H9 (cell line): Measurements from ENCODE around the gene NEDD4. TPM values are rescaled to one million over a fixed set of nuclear protein-coding genes. Genes with fewer than 3 reads are reported as not detected.

ENCODE experiments used
- DNase-seq: peaks from one replicate; pipeline ENCODE4 v3.0.0-alpha.2; 2017
- H2AFZ ChIP-seq: one replicate; pipeline ENCODE4 v1.6.1; 2013; ENCODE audit warnings: mild to moderate bottlenecking, low read length, control low read depth, moderate library complexity
- H2AK5ac ChIP-seq: 2 replicates; pipeline ENCODE4 v1.6.1; 2013; ENCODE audit warnings: low read length, control low read depth, mixed read lengths; ENCODE audit not compliant: insufficient read length
- H2BK120ac ChIP-seq: one replicate; pipeline ENCODE4 v1.6.1; 2013; ENCODE audit warnings: low read depth, mild to moderate bottlenecking, low read length, control low read depth, inconsistent platforms; ENCODE audit not compliant: poor library complexity, severe bottlenecking
- H2BK12ac ChIP-seq: 2 replicates; pipeline ENCODE4 v1.6.1; 2013; ENCODE audit warnings: low read length, control low read depth, mixed read lengths, low read depth; ENCODE audit not compliant: insufficient read length
- H2BK15ac ChIP-seq: 2 replicates; pipeline ENCODE4 v1.6.1; 2013; ENCODE audit warnings: low read depth, low read length, control low read depth
- H2BK20ac ChIP-seq: one replicate; pipeline ENCODE4 v1.6.1; 2013; ENCODE audit warnings: low read depth, mild to moderate bottlenecking, low read length, control low read depth, inconsistent platforms; ENCODE audit not compliant: poor library complexity, severe bottlenecking
- H2BK5ac ChIP-seq: 2 replicates; pipeline ENCODE4 v1.6.1; 2013; ENCODE audit warnings: low read length, control low read depth, mixed read lengths; ENCODE audit not compliant: insufficient read length
- H3K14ac ChIP-seq: 2 replicates; pipeline ENCODE4 v1.6.1; 2013; ENCODE audit warnings: low read length, control low read depth; ENCODE audit not compliant: insufficient read depth
- H3K18ac ChIP-seq: 2 replicates; pipeline ENCODE4 v1.6.1; 2013; ENCODE audit warnings: low read depth, mild to moderate bottlenecking, mixed read lengths, low read length, control low read depth; ENCODE audit not compliant: insufficient read length
- H3K23ac ChIP-seq: 2 replicates; pipeline ENCODE4 v1.6.1; 2013; ENCODE audit warnings: low read length, control low read depth, mixed read lengths, low read depth; ENCODE audit not compliant: insufficient read length
- H3K23me2 ChIP-seq: 2 replicates; pipeline ENCODE4 v1.6.1; 2013; ENCODE audit warnings: low read depth, mild to moderate bottlenecking, mixed read lengths, low read length, control low read depth; ENCODE audit not compliant: insufficient read length, poor library complexity, severe bottlenecking
- H3K27ac ChIP-seq: 2 replicates; pipeline ENCODE4 v1.5.1; 2013; ENCODE audit warnings: low read length, control low read depth, mixed read lengths, low read depth; ENCODE audit not compliant: insufficient read length
- H3K27me3 ChIP-seq: 2 replicates; pipeline ENCODE4 v1.6.1; 2013; ENCODE audit warnings: low read length, control low read depth, inconsistent platforms; ENCODE audit not compliant: insufficient read depth
- H3K4ac ChIP-seq: 2 replicates; pipeline ENCODE4 v1.6.1; 2013; ENCODE audit warnings: low read depth, mild to moderate bottlenecking, control low read depth, inconsistent platforms, low read length, moderate library complexity
- H3K4me1 ChIP-seq: 2 replicates; pipeline ENCODE4 v1.6.1; 2013; ENCODE audit warnings: low read length, control low read depth, inconsistent platforms; ENCODE audit not compliant: insufficient read depth
- H3K4me2 ChIP-seq: 2 replicates; pipeline ENCODE4 v1.6.1; 2013; ENCODE audit warnings: low read length, control low read depth, mixed read lengths; ENCODE audit not compliant: insufficient read length, insufficient read depth
- H3K56ac ChIP-seq: 2 replicates; pipeline ENCODE4 v1.6.1; 2013; ENCODE audit warnings: low read depth, mild to moderate bottlenecking, mixed read lengths, low read length, control low read depth; ENCODE audit not compliant: insufficient read length
- H3K79me1 ChIP-seq: 2 replicates; pipeline ENCODE4 v1.6.1; 2013; ENCODE audit warnings: low read depth, mild to moderate bottlenecking, moderate library complexity, low read length, control low read depth, inconsistent platforms; ENCODE audit not compliant: insufficient read depth, poor library complexity, severe bottlenecking
- H3K79me2 ChIP-seq: 2 replicates; pipeline ENCODE4 v1.6.1; 2013; ENCODE audit warnings: low read length, control low read depth, inconsistent platforms; ENCODE audit not compliant: insufficient read depth
- H3K9ac ChIP-seq: 2 replicates; pipeline ENCODE4 v1.6.1; 2013; ENCODE audit warnings: low read length, control low read depth, mixed read lengths; ENCODE audit not compliant: insufficient read length; ENCODE audit errors: extremely low read depth
- H3K9me3 ChIP-seq: one replicate; pipeline ENCODE4 v1.6.1; 2013; ENCODE audit warnings: low read depth, low read length, inconsistent platforms; ENCODE audit not compliant: control insufficient read depth
- H3T11ph ChIP-seq: one replicate; pipeline ENCODE4 v1.6.1; 2013; ENCODE audit warnings: mild to moderate bottlenecking, low read length, control low read depth, inconsistent platforms
- H4K20me1 ChIP-seq: one replicate; pipeline ENCODE4 v1.6.1; 2013; ENCODE audit not compliant: control insufficient read depth, insufficient read length, insufficient read depth
- H4K5ac ChIP-seq: 2 replicates; pipeline ENCODE4 v1.6.1; 2013; ENCODE audit warnings: low read depth, mild to moderate bottlenecking, mixed read lengths, low read length, control low read depth; ENCODE audit not compliant: insufficient read length
- H4K8ac ChIP-seq: replicated peaks from 2 replicates; pipeline ENCODE4 v1.6.1; 2013; ENCODE audit warnings: low read length, control low read depth, mixed read lengths, low read depth; ENCODE audit not compliant: insufficient read length
- H4K91ac ChIP-seq: 2 replicates; pipeline ENCODE4 v1.6.1; 2013; ENCODE audit warnings: low read depth, mild to moderate bottlenecking, moderate library complexity, mixed read lengths, low read length, control low read depth; ENCODE audit not compliant: insufficient read length
- H3K27ac Mint-ChIP-seq, 3 experiments: 2 replicates in 2 of 3; 3 replicates in 1 of 3; pipeline ENCODE4 v1.8.0; 2020 to 2021; ENCODE audit warnings: mixed read lengths in 3 of 3, mild to moderate bottlenecking in 1 of 3, moderate library complexity in 1 of 3
- H3K27me3 Mint-ChIP-seq: 2 replicates; pipeline ENCODE4 v1.8.0; 2021; ENCODE audit warnings: low read depth, mild to moderate bottlenecking, moderate library complexity, mixed read lengths
- H3K36me3 Mint-ChIP-seq, 3 experiments: 2 replicates in 2 of 3; 3 replicates in 1 of 3; pipeline ENCODE4 v1.8.0; 2020 to 2021; ENCODE audit warnings: low read depth in 3 of 3, mixed read lengths in 3 of 3; ENCODE audit not compliant: insufficient read depth in 1 of 3
- H3K4me1 Mint-ChIP-seq, 2 experiments: 2 replicates each; pipeline ENCODE4 v1.8.0; 2020; ENCODE audit warnings: mixed read lengths in 2 of 2
- H3K4me3 Mint-ChIP-seq, 2 experiments: 2 replicates in 1 of 2; 3 replicates in 1 of 2; pipeline ENCODE4 v1.8.0; 2020 to 2021; ENCODE audit warnings: mild to moderate bottlenecking in 2 of 2, mixed read lengths in 2 of 2, moderate library complexity in 1 of 2
- H3K9me3 Mint-ChIP-seq, 2 experiments: 2 replicates in 1 of 2; 3 replicates in 1 of 2; pipeline ENCODE4 v1.8.0; 2020; ENCODE audit warnings: mild to moderate bottlenecking in 2 of 2, mixed read lengths in 2 of 2, moderate library complexity in 1 of 2
- CTCF ChIP-seq: fragments of 200-600 bp; sonication (generic); conservative IDR thresholded peaks from 3 replicates; pipeline ENCODE4 v1.8.0; 2021; ENCODE audit warnings: antibody characterized with exemption, mild to moderate bottlenecking
- WGBS: extraction: QIAGEN DNeasy Blood & Tissue Kit; methylation state at CpG from one replicate; pipeline ENCODE4 v1.1.7; 2013; ENCODE audit warnings: missing lambda C conversion rate, low lambda C conversion rate, mixed read lengths; ENCODE audit not compliant: insufficient read length; ENCODE audit errors: extremely low coverage; 5-methylcytosine and 5-hydroxymethylcytosine counted together
- total RNA-seq: library from RNA; stranded (reverse); gene quantifications from 2 replicates; pipeline ENCODE4 v1.2.1, GENCODE V29; 2021

The NEDD4 gene
- total RNA-seq, 1 experiment from 2014 or later, result 9.6 TPM

GRCh38 chr15:56042031-56042430 is 48.6 kb upstream of the NEDD4 start:
- Mint-ChIP-seq H3K36me3 (no peaks in the 10 kb centered on the region), H3K4me3 (no peak overlapping the region), H3K27ac (no peak overlapping the region), H3K9me3 (no peaks in the 10 kb centered on the region), H3K27me3 (no peaks in the 10 kb centered on the region; the same call in 1 of the 2 replicates), H3K4me1 (peaks cover 17 to 21% of the 10 kb centered on the region in 2 experiments)
- no peak overlapping the region for H2AFZ ChIP-seq
- no peak overlapping the region for H3K18ac ChIP-seq
- no CpG with 5 or more reads among the region's 1 CpG for WGBS
- no peak overlapping the region for H2BK12ac ChIP-seq
- H3K14ac ChIP-seq, result no peak overlapping the region
- no peak overlapping the region for H4K5ac ChIP-seq
- H3K23ac ChIP-seq, result no peak overlapping the region
- H2AK5ac ChIP-seq, result peak overlapping the region; percentile 50
- H4K8ac ChIP-seq, result no peak overlapping the region
- no peak overlapping the region for H2BK15ac ChIP-seq
- H2BK120ac ChIP-seq, result no peak overlapping the region
- peaks cover 4% of the 10 kb centered on the region; the same call in 1 of the 2 replicates for H3K4me1 ChIP-seq
- H2BK5ac ChIP-seq, result no peak overlapping the region
- no peak overlapping the region for H2BK20ac ChIP-seq
- H3K9me3 ChIP-seq, result no peaks in the 10 kb centered on the region
- no peaks in the 10 kb centered on the region for H4K20me1 ChIP-seq
- no peaks in the 10 kb centered on the region for H3K27me3 ChIP-seq
- no peak overlapping the region for H3K27ac ChIP-seq
- no peak overlapping the region for H3T11ph ChIP-seq
- H3K56ac ChIP-seq, result no peak overlapping the region
- no peak for DNase-seq
- no peak for TF ChIP-seq CTCF
- no peak overlapping the region for H3K4ac ChIP-seq
- no peaks in the 10 kb centered on the region for H3K23me2 ChIP-seq
- H3K9ac ChIP-seq, result no peak overlapping the region
- no peaks in the 10 kb centered on the region for H3K79me1 ChIP-seq
- no peak overlapping the region for H3K4me2 ChIP-seq
- H3K79me2 ChIP-seq, result no peaks in the 10 kb centered on the region
- no peak overlapping the region for H4K91ac ChIP-seq
